Esophagus muscularis mucosa (tissue), 4 donors: Measurements from ENCODE around the gene ATP10D. TPM values are rescaled to one million over a fixed set of nuclear protein-coding genes. Genes with fewer than 3 reads are reported as not detected.

Experiments
- DNase-seq: peaks from one replicate; pipeline ENCODE4 v3.0.0-alpha.2; 2017; ENCODE audit errors: extremely low spot score
- H3K27ac ChIP-seq, 4 donors: fragments of 200-600 bp; sonication (generic); replicated peaks in 1 of 4; 1 replicate in 3 of 4; 2 replicates in 1 of 4; pipeline ENCODE4 v1.5.1; 2016 to 2019; ENCODE audit warnings: mild to moderate bottlenecking in 1 of 4
- H3K27me3 ChIP-seq, 4 donors: fragments of 200-600 bp; sonication (generic); one replicate each; pipeline versions ENCODE4 v1.5.1 to v1.6.0; 2016 to 2019
- H3K36me3 ChIP-seq, 4 donors: fragments of 200-600 bp; sonication (generic); one replicate each; pipeline ENCODE4 v1.5.1; 2016 to 2019
- H3K4me1 ChIP-seq, 4 donors: fragments of 200-600 bp; sonication (generic); one replicate each; pipeline ENCODE4 v1.5.1; 2016 to 2019
- H3K4me3 ChIP-seq, 4 donors: fragments of 200-600 bp; sonication (generic); 1 replicate in 2 of 4; 2 replicates in 2 of 4; pipeline ENCODE4 v1.5.1; 2016 to 2019; ENCODE audit warnings: mild to moderate bottlenecking in 4 of 4, moderate library complexity in 1 of 4
- H3K9me3 ChIP-seq, 4 donors: fragments of 200-600 bp; sonication (generic); 1 replicate in 3 of 4; 2 replicates in 1 of 4; pipeline ENCODE4 v1.5.1; 2016 to 2019
- EP300 ChIP-seq: sonication (generic); formaldehyde crosslinking; IDR thresholded peaks from one replicate; pipeline ENCODE4 v1.6.1; 2017; ENCODE audit warnings: antibody characterized with exemption
- POLR2A ChIP-seq: fragments of 450-650 bp; IDR thresholded peaks from one replicate; pipeline ENCODE4 v1.6.1; 2017; ENCODE audit warnings: antibody characterized with exemption, moderate library complexity, mild to moderate bottlenecking, low read depth
- POLR2AphosphoS5 ChIP-seq, 2 donors: sonication (generic); formaldehyde crosslinking; IDR thresholded peaks; one replicate each; pipeline ENCODE4 v1.6.1; 2017; ENCODE audit warnings: antibody characterized with exemption in 2 of 2
- WGBS: methylation state at CpG from one replicate; pipeline ENCODE4 v1.1.5; 2018; 5-methylcytosine and 5-hydroxymethylcytosine counted together
- intact Hi-C: fragments of 100-400 bp; cut with DNase I; formaldehyde crosslinking; loops from one replicate; pipeline ENCODE4 v1.15.1; 2023
- total RNA-seq, 4 donors: library from RNA; depleted of rRNA; stranded (reverse); fragments of >200 nt; gene quantifications; one replicate each; pipeline versions ENCODE4 v1.1.0 to v1.2.1, GENCODE V29; 2016
- TF ChIP-seq, protein P1 (sequence below), 3 experiments: fragments of 200-600 bp in 2 of 3; fragments of 450-650 bp in 1 of 3; sonication (generic) in 2 of 3; IDR thresholded peaks; one replicate each; pipeline ENCODE4 v1.5.1; 2017 to 2019; ENCODE audit warnings: antibody characterized with exemption in 3 of 3, mild to moderate bottlenecking in 2 of 3, moderate library complexity in 1 of 3

Gene ATP10D
- total RNA-seq, 4 donors from 2014 or later: 16.8 to 24.4 (median 19.8) TPM

DNA sequence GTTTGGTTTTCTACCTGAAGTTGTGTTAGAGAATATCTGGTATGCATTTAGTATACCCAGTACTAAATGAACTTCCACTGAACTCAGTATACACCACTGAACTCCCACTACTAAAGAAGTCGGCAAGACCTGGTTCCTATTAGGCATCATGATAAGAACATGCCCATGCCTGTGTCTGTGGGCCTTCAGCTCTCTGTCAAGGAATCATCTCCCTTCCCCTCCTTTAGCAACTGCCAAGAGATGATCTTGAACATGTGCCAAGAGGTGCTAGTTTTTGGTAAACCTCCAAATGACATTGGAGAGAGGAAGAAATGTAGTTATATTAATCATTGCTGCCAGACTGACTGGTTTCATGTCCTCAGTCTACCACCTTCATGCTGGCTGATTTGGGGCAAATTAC, 113.2 kb downstream of the ATP10D start:
- H3K27me3 ChIP-seq: no peaks in the 10 kb centered on the region
- no peak for DNase-seq
- peaks cover 0 to 6% (median 2%) of the 10 kb centered on the region in 4 donors for H3K4me1 ChIP-seq
- WGBS: 60% methylated on average over 1 of the region's 1 CpG
- intact Hi-C loops: no loop called here
- no peak overlapping the region for H3K27ac ChIP-seq
- H3K9me3 ChIP-seq: peaks cover 0 to 6% (median 0%) of the 10 kb centered on the region in 4 donors
- H3K4me3 ChIP-seq: no peak overlapping the region
- H3K36me3 ChIP-seq: peaks cover 0 to 9% (median 3%) of the 10 kb centered on the region in 4 donors
- TF ChIP-seq POLR2A (no peak), POLR2AphosphoS5 (IDR thresholded peaks at IDR 0.05) (no peak), EP300 (no peak)
- TF ChIP-seq, protein P1, sequence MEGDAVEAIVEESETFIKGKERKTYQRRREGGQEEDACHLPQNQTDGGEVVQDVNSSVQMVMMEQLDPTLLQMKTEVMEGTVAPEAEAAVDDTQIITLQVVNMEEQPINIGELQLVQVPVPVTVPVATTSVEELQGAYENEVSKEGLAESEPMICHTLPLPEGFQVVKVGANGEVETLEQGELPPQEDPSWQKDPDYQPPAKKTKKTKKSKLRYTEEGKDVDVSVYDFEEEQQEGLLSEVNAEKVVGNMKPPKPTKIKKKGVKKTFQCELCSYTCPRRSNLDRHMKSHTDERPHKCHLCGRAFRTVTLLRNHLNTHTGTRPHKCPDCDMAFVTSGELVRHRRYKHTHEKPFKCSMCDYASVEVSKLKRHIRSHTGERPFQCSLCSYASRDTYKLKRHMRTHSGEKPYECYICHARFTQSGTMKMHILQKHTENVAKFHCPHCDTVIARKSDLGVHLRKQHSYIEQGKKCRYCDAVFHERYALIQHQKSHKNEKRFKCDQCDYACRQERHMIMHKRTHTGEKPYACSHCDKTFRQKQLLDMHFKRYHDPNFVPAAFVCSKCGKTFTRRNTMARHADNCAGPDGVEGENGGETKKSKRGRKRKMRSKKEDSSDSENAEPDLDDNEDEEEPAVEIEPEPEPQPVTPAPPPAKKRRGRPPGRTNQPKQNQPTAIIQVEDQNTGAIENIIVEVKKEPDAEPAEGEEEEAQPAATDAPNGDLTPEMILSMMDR (IDR thresholded peaks at IDR 0.05): no peak

DNA sequence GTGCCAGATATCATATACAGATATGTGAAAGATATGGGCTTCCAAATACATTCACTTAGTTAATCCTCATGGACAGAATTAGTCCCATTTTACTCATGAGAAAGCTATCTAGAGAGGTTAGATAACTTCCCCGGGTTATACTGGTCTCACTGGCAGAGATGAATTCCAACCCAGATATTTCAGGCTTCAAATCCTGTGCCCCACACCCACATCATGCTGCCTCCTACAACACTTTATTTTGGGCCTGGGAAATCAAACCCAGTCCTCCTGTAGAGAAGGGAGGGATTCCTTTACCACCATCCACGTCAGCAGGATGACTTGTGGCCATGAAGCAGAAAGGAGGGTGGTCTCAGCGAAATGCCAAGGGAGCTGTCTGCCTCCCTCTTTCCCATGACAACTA, 113.8 kb downstream of the ATP10D start:
- Histone ChIP-seq H3K9me3 (peaks cover 0 to 6% (median 0%) of the 10 kb centered on the region in 4 donors), H3K27ac (no peak overlapping the region), H3K4me1 (peaks cover 0 to 6% (median 2%) of the 10 kb centered on the region in 4 donors), H3K27me3 (no peaks in the 10 kb centered on the region), H3K4me3 (no peak overlapping the region), H3K36me3 (peaks cover 0 to 11% (median 3%) of the 10 kb centered on the region in 4 donors)
- TF ChIP-seq EP300: no peak
- TF ChIP-seq POLR2AphosphoS5 (IDR thresholded peaks at IDR 0.05): no peak
- TF ChIP-seq, protein P1 (IDR thresholded peaks at IDR 0.05): no peak
- no peak for TF ChIP-seq POLR2A
- 97% methylated on average over 3 of the region's 3 CpGs for WGBS
- intact Hi-C loops: no loop called here
- DNase-seq: no peak

- TF ChIP-seq EP300 (no peak), POLR2A (no peak), POLR2AphosphoS5 (IDR thresholded peaks at IDR 0.05) (no peak)
- TF ChIP-seq, protein P1 (IDR thresholded peaks at IDR 0.05): no peak
- no peak overlapping the region for H3K4me3 ChIP-seq
- WGBS: 96% methylated on average over 3 of the region's 3 CpGs
These were observed 121.4 kb downstream of the ATP10D start for GRCh38 chr4:47606482-47606881.

GRCh38 chr4:47612116-47613023, 127.3 kb downstream of the ATP10D start:
- Histone ChIP-seq H3K4me3 (no peak overlapping the region), H3K27me3 (no peaks in the 10 kb centered on the region), H3K4me1 (peaks cover 0 to 3% (median 0%) of the 10 kb centered on the region in 4 donors), H3K27ac (no peak overlapping the region), H3K36me3 (no peaks in the 10 kb centered on the region), H3K9me3 (no peaks in the 10 kb centered on the region)
- no peak for DNase-seq
- TF ChIP-seq POLR2A (no peak), POLR2AphosphoS5 (IDR thresholded peaks at IDR 0.05) (no peak), EP300 (no peak)
- TF ChIP-seq, protein P1 (IDR thresholded peaks at IDR 0.05): no peak
- 64% methylated on average over 4 of the region's 4 CpGs for WGBS
- intact Hi-C loops: no loop called here

More at GRCh38 chr4:47606482-47606881, 121.4 kb downstream of the ATP10D start:
- no peak for DNase-seq
- Histone ChIP-seq H3K9me3 (peaks cover 0 to 6% (median 0%) of the 10 kb centered on the region in 4 donors), H3K4me1 (peaks cover 0 to 3% (median 0%) of the 10 kb centered on the region in 4 donors), H3K27ac (no peak overlapping the region), H3K36me3 (peaks cover 0 to 11% (median 0%) of the 10 kb centered on the region in 4 donors), H3K27me3 (no peaks in the 10 kb centered on the region)
- intact Hi-C loops: no loop called here
